Skeletal muscle satellite cell (primary cell): ENCODE measurements around the gene ARL6IP6. TPM values are rescaled to one million over a fixed set of nuclear protein-coding genes. Genes with fewer than 3 reads are reported as not detected.

Source experiments
- H3K27me3 ChIP-seq: 2 replicates; pipeline ENCODE4 v1.7.0; 2013; ENCODE audit warnings: low read length; ENCODE audit not compliant: control insufficient read depth, insufficient read depth
- H3K36me3 ChIP-seq: 2 replicates; pipeline ENCODE4 v1.7.0; 2013; ENCODE audit warnings: mild to moderate bottlenecking, control low read depth, low read length; ENCODE audit not compliant: insufficient read depth
- H3K4me1 ChIP-seq: 2 replicates; pipeline ENCODE4 v1.7.0; 2013; ENCODE audit warnings: low read length; ENCODE audit not compliant: control insufficient read depth, insufficient read depth
- H3K4me2 ChIP-seq: 2 replicates; pipeline ENCODE4 v1.7.0; 2013; ENCODE audit warnings: mild to moderate bottlenecking, low read length
- H3K4me3 ChIP-seq: 2 replicates; pipeline ENCODE4 v1.7.0; 2013; ENCODE audit warnings: low read length
- H3K9ac ChIP-seq: 2 replicates; pipeline ENCODE4 v1.7.0; 2013; ENCODE audit warnings: mild to moderate bottlenecking, low read depth, low read length, moderate library complexity
- H3K9me3 ChIP-seq: replicated peaks from 2 replicates; pipeline ENCODE4 v1.7.0; 2013; ENCODE audit warnings: mild to moderate bottlenecking, control low read depth, low read length
- total RNA-seq: library from RNA; depleted of rRNA; stranded (reverse); fragments of >200 nt; gene quantifications from 2 replicates; pipeline ENCODE4 v1.2.3, GENCODE V29; 2012; rRNA removed

ARL6IP6 gene
- 20.8 and 33.0 TPM in 2 replicates for total RNA-seq

- Histone ChIP-seq H3K4me3 (peak within 1 kb of the TSS; percentile 97), H3K36me3 (peaks cover 23% of the 10 kb centered on the region), H3K4me2 (peak within 1 kb of the TSS; percentile 81), H3K27me3 (no peaks in the 10 kb centered on the region), H3K9ac (peak within 1 kb of the TSS; percentile 99), H3K4me1 (peaks cover 20% of the 10 kb centered on the region), H3K9me3 (no peaks in the 10 kb centered on the region)
Observed at GRCh38 chr2:152718076-152718908, at the start of gene ARL6IP6. ARL6IP6 (plus strand) TSS chr2:152718620; CDS start chr2:152718625, 5 bp downstream.

GRCh38 chr2:152674334-152674733 is 44.1 kb upstream of the ARL6IP6 start:
- Histone ChIP-seq H3K4me3 (no peak overlapping the region), H3K36me3 (peaks cover 77% of the 10 kb centered on the region), H3K27me3 (no peaks in the 10 kb centered on the region), H3K4me2 (no peak overlapping the region), H3K9ac (no peak overlapping the region), H3K4me1 (no peaks in the 10 kb centered on the region), H3K9me3 (no peaks in the 10 kb centered on the region)

GRCh38 chr2:152676461-152676860 is 42.0 kb upstream of the ARL6IP6 start:
- Histone ChIP-seq H3K9ac (no peak overlapping the region), H3K9me3 (no peaks in the 10 kb centered on the region), H3K36me3 (peaks cover 72% of the 10 kb centered on the region), H3K27me3 (no peaks in the 10 kb centered on the region), H3K4me1 (no peaks in the 10 kb centered on the region), H3K4me3 (no peak overlapping the region), H3K4me2 (no peak overlapping the region)

GRCh38 chr2:152678808-152679207 is 39.6 kb upstream of the ARL6IP6 start:
- Histone ChIP-seq H3K9me3 (no peaks in the 10 kb centered on the region), H3K9ac (no peak overlapping the region), H3K4me2 (no peak overlapping the region), H3K36me3 (peaks cover 57% of the 10 kb centered on the region), H3K27me3 (no peaks in the 10 kb centered on the region), H3K4me3 (no peak overlapping the region), H3K4me1 (no peaks in the 10 kb centered on the region)

GRCh38 chr2:152682663-152683062 is 35.8 kb upstream of the ARL6IP6 start:
- no peak overlapping the region for H3K4me3 ChIP-seq
- no peak overlapping the region for H3K4me2 ChIP-seq
- no peaks in the 10 kb centered on the region for H3K27me3 ChIP-seq
- no peaks in the 10 kb centered on the region for H3K9me3 ChIP-seq
- peaks cover 24% of the 10 kb centered on the region for H3K36me3 ChIP-seq
- no peak overlapping the region for H3K9ac ChIP-seq
- peaks cover 4% of the 10 kb centered on the region for H3K4me1 ChIP-seq

- Histone ChIP-seq H3K36me3 (peaks cover 24% of the 10 kb centered on the region), H3K9ac (no peak overlapping the region), H3K9me3 (no peaks in the 10 kb centered on the region), H3K4me1 (peaks cover 4% of the 10 kb centered on the region), H3K4me2 (no peak overlapping the region), H3K4me3 (no peak overlapping the region), H3K27me3 (no peaks in the 10 kb centered on the region)
Observed at GRCh38 chr2:152683400-152683799, 35.0 kb upstream of the ARL6IP6 start.

GRCh38 chr2:152686321-152686720 is 32.1 kb upstream of the ARL6IP6 start:
- Histone ChIP-seq H3K9me3 (no peaks in the 10 kb centered on the region), H3K36me3 (peaks cover 4% of the 10 kb centered on the region), H3K27me3 (no peaks in the 10 kb centered on the region), H3K4me2 (no peak overlapping the region), H3K9ac (no peak overlapping the region), H3K4me1 (peaks cover 4% of the 10 kb centered on the region), H3K4me3 (no peak overlapping the region)

- peaks cover 24% of the 10 kb centered on the region for H3K4me1 ChIP-seq
- no peak overlapping the region for H3K4me2 ChIP-seq
- H3K36me3 ChIP-seq, result peaks cover 14% of the 10 kb centered on the region
- H3K4me3 ChIP-seq, result no peak overlapping the region
- no peaks in the 10 kb centered on the region for H3K9me3 ChIP-seq
- H3K27me3 ChIP-seq, result no peaks in the 10 kb centered on the region
- H3K9ac ChIP-seq, result no peak overlapping the region
Observed at GRCh38 chr2:152693033-152693432, 25.4 kb upstream of the ARL6IP6 start.

GRCh38 chr2:152694161-152694661 is 24.2 kb upstream of the ARL6IP6 start:
- no peaks in the 10 kb centered on the region for H3K9me3 ChIP-seq
- peak overlapping the region; percentile 53 for H3K9ac ChIP-seq
- H3K4me2 ChIP-seq, result peak overlapping the region; percentile 58
- H3K4me3 ChIP-seq, result peak overlapping the region; percentile 43
- peaks cover 24% of the 10 kb centered on the region for H3K4me1 ChIP-seq
- peaks cover 12% of the 10 kb centered on the region for H3K36me3 ChIP-seq
- H3K27me3 ChIP-seq, result no peaks in the 10 kb centered on the region

GRCh38 chr2:152695763-152696162 is 22.7 kb upstream of the ARL6IP6 start:
- H3K4me1 ChIP-seq, result peaks cover 24% of the 10 kb centered on the region

GRCh38 chr2:152696476-152696875 is 21.9 kb upstream of the ARL6IP6 start:
- H3K27me3 ChIP-seq, result no peaks in the 10 kb centered on the region
- H3K9me3 ChIP-seq, result no peaks in the 10 kb centered on the region
- H3K9ac ChIP-seq, result no peak overlapping the region
- peak overlapping the region; percentile 51 for H3K4me2 ChIP-seq
- peaks cover 24% of the 10 kb centered on the region for H3K4me1 ChIP-seq
- peaks cover 14% of the 10 kb centered on the region for H3K36me3 ChIP-seq
- H3K4me3 ChIP-seq, result no peak overlapping the region

More at GRCh38 chr2:152695763-152696162, 22.7 kb upstream of the ARL6IP6 start:
- Histone ChIP-seq H3K4me2 (no peak overlapping the region), H3K9me3 (no peaks in the 10 kb centered on the region), H3K9ac (no peak overlapping the region), H3K36me3 (peaks cover 9% of the 10 kb centered on the region), H3K27me3 (no peaks in the 10 kb centered on the region), H3K4me3 (no peak overlapping the region)

GRCh38 chr2:152701198-152701597 is 17.2 kb upstream of the ARL6IP6 start:
- peaks cover 24% of the 10 kb centered on the region for H3K36me3 ChIP-seq
- no peak overlapping the region for H3K9ac ChIP-seq
- H3K4me3 ChIP-seq, result no peak overlapping the region
- peaks cover 12% of the 10 kb centered on the region for H3K4me1 ChIP-seq
- H3K27me3 ChIP-seq, result no peaks in the 10 kb centered on the region
- H3K9me3 ChIP-seq, result no peaks in the 10 kb centered on the region
- H3K4me2 ChIP-seq, result no peak overlapping the region
